CD4-positive, alpha-beta T cell treated with Interleukin-6 at 100 ng/mL for 8 hours (primary cell): Measurements from ENCODE around the gene MSH2.

Experiments used
- DNase-seq: peaks from one replicate; pipeline ENCODE4 v3.0.0-alpha.2; 2020; ENCODE audit warnings: mixed read lengths, low spot score

Gene MSH2

GRCh38 chr2:47508641-47509040, 105.7 kb downstream of the MSH2 start:
- DNase-seq = no peak

DNA sequence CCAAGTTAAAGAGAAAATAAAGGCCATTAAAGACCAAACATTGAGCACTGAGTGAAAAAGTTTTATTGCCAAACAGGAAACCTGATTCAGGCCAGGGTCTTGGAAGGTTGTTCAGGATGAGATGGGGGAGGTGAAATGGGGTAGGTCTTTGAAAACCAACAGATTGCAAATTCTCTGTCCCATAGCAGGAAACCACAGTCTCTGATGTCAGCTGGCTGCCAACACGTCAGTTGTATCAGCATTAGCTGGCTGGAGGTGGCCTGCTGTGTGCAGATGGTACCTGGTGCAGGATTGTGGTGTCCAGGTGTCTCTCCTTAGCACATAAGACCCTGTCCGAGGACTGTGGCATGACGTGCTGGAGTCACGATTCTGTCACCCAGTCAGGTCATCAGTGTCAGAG, 106.3 kb downstream of the MSH2 start:
- DNase-seq = no peak

GRCh38 chr2:47509821-47510385, 106.9 kb downstream of the MSH2 start:
- DNase-seq = no peak

DNA sequence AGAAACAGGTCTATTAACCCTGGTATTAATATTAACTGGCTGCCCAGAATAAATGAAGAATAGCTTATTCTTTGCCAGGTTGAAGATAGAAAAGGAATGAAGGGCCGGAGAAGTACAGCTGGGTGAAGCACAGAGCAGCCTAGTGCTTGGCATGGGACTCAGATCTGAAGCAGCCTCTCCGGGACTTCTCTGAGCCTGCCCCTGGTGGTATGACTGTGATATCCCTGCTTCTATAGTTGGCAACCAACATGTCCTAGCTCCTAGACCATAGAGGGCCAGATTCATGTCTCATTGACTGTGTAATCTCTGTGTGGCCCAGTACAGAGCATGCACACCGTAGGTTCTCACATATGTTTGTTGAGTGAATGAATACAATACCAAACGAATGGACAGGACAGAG, 107.8 kb downstream of the MSH2 start:
- no peak for DNase-seq

DNA sequence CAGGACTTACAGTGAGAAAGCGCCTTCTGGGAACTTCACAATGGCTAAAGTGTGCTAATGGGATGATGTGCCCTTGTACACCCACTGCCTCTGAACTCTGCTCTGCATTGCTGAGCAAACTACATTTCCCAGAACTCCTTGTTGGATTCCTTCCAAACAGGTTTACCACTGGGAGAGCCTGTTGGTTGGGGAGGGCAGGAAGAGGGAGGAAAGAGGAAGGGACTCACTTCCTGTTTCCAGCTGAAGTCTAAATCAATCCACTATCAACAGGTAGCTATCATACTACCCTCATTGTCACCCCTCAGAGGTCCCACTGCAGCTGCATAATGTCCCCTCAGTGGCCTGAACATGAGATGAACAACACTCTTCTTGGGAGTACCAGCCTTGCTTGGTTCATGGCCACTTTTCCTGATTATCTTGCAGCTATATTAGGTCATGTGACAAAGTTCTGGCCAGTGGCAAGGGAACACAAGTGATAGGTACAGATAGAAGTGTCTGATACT, 109.7 kb downstream of the MSH2 start:
- DNase-seq = no peak

GRCh38 chr2:47513981-47514520, 111.1 kb downstream of the MSH2 start:
- DNase-seq = no peak

GRCh38 chr2:47516360-47517104, 113.6 kb downstream of the MSH2 start:
- no peak for DNase-seq

- no peak for DNase-seq
Measured at GRCh38 chr2:47518497-47519146, 115.7 kb downstream of the MSH2 start.

DNA sequence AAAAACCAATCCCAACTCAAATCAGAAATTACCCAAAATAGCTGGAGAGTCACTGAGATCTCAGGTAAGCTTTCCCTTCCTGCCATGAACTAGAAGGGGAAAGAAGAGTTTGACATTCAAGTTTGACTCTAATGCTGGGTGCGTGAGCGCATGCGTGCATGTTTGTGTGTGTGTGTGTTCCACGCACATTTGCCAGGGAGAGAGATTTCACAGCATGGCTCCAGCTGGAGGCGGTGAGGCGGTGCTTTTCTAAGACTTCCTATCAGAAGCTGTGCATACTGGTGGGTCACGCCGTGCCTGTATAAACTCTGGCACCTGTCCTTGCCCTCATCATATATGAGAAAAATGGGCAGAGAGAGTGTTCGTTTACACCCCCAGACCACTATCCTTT, 116.2 kb downstream of the MSH2 start:
- no peak for DNase-seq

GRCh38 chr2:47519604-47520301, 116.8 kb downstream of the MSH2 start:
- DNase-seq = no peak

DNA sequence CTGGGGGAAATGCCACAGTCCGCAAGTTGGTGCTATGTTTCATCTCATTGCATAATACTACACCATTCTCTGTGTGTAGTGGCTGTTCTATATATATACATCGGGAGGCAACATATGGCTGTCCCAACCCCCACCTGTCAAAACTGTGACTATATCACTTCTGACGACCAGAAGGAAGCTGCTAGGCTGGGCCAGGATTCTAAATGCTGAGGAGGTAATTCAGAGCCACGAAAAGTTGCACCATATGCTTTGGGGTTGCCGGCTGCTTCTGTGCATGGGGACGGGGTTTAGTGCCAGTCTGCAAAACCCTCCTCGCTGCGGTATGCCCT, 117.3 kb downstream of the MSH2 start:
- DNase-seq = no peak

- DNase-seq = peak; percentile 71
Measured at GRCh38 chr2:47520825-47521665, 118.1 kb downstream of the MSH2 start.

GRCh38 chr2:47521666-47522285, 118.8 kb downstream of the MSH2 start:
- DNase-seq = no peak

GRCh38 chr2:47525167-47525566, 122.2 kb downstream of the MSH2 start:
- DNase-seq = no peak

- DNase-seq = no peak
Measured at GRCh38 chr2:47528455-47528854, 125.5 kb downstream of the MSH2 start.

DNA sequence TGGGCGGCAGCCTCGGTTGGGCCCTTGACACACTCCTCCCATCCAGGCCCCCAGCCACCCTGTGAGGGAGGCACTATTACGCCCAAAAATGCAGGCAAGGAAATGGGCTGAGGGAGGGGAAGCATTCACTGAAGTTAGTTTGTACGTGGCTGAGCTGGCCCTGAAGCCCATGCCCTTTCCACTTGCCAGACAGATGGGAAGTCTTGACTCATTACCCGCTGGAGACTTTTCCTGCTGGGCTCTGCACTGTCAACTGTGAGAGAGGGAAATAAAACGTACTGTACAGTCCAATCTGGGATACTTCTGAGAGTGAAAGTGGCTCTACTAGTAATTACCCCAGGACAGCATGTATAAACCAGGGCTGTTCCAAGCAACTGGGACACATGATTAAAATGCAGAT, 125.9 kb downstream of the MSH2 start:
- no peak for DNase-seq

DNA sequence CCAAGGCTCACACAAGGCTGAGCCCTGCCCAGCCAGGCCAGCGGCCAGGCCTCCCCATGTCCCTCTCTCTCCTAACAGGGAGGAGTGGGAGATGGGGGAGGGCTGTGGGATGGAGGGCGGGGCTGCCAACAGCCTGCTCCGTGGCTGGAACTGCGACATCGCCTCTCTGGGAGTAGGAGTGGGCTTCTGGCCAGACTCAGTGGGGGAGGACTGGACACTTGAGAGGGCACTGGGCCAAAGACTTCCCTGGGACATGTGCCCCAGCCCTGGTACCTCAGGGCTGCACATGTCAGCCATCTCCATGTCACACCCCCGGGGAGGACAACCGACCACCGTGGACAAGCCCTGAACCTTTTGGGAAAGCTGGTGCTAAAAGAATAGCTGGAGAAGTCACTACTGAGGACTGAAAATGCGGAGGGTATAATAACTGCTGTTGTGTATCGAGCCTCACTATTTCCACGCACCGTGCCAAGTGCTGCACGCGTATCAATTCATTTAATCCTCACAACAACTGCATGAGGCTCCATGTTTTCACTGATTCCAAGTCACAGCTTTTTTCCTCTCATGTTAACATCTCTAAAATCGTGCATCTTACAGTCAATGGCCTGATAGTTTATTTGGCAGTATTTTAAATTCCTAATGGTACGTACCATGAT, 127.3 kb downstream of the MSH2 start:
- DNase-seq = no peak

- no peak for DNase-seq
Measured at GRCh38 chr2:47531378-47532042, 128.6 kb downstream of the MSH2 start.
